K562 (cell line): ENCODE data around the gene SNAI1. TPM values are rescaled to one million over a fixed set of nuclear protein-coding genes. Genes with fewer than 3 reads are reported as not detected.

Experiments used
- CEBPB ChIP-seq: fragments of 450-650 bp; IDR thresholded peaks from 2 replicates; pipeline ENCODE4 v1.6.1; 2016; ENCODE audit warnings: missing genetic modification characterization, missing compliant biosample characterization
- HOXB6 ChIP-seq: fragments of 250-450 bp; sonication (Bioruptor Pico); IDR thresholded peaks from 2 replicates; pipeline ENCODE4 v1.5.1; 2022; ENCODE audit warnings: mild to moderate bottlenecking, borderline replicate concordance
- IRF9 ChIP-seq: fragments of 450-650 bp; IDR thresholded peaks from 2 replicates; pipeline ENCODE4 v1.6.1; 2016; ENCODE audit warnings: missing biosample characterization, missing genetic modification characterization
- MAZ ChIP-seq, 2 experiments: fragments of 450-650 bp in 1 of 2; sonication (generic) in 1 of 2; formaldehyde crosslinking; IDR thresholded peaks in 1 of 2; conservative IDR thresholded peaks in 1 of 2; 2 replicates each; pipeline versions ENCODE4 v1.4.0 to v1.5.0; 2020; ENCODE audit warnings: mild to moderate bottlenecking in 1 of 2, missing genetic modification reagents in 1 of 2
- NR2C1 ChIP-seq, 2 experiments: fragments of 450-650 bp; IDR thresholded peaks; 2 replicates each; pipeline ENCODE4 v1.6.1; 2017; ENCODE audit warnings: mild to moderate bottlenecking in 2 of 2, antibody characterized with exemption in 1 of 2, inconsistent platforms in 1 of 2, missing compliant biosample characterization in 1 of 2, missing genetic modification characterization in 1 of 2
- NR2F6 ChIP-seq: fragments of 450-650 bp; formaldehyde crosslinking; IDR thresholded peaks from 2 replicates; pipeline ENCODE4 v1.4.0; 2020; ENCODE audit warnings: mild to moderate bottlenecking
- RBM14 ChIP-seq: fragments of 200-400 bp; formaldehyde crosslinking; IDR thresholded peaks from 2 replicates; pipeline ENCODE4 v1.6.1; 2018; ENCODE audit warnings: low read depth, mild to moderate bottlenecking, low read length, moderate library complexity, borderline replicate concordance; ENCODE audit not compliant: insufficient read depth
- SIRT6 ChIP-seq: IDR thresholded peaks from one replicate; pipeline ENCODE4 v1.6.1; 2012; ENCODE audit warnings: low read depth, mild to moderate bottlenecking, control low read depth, inconsistent platforms, low read length, moderate library complexity
- TAL1 ChIP-seq: fragments of 450-650 bp; IDR thresholded peaks from 2 replicates; pipeline ENCODE4 v1.6.1; 2016; ENCODE audit warnings: mild to moderate bottlenecking
- TARDBP ChIP-seq: fragments of 450-650 bp; IDR thresholded peaks from 2 replicates; pipeline ENCODE4 v1.6.1; 2016
- ZBED1 ChIP-seq: IDR thresholded peaks from 2 replicates; pipeline ENCODE4 v1.6.1; 2014
- ZNF121 ChIP-seq: sonication (generic); formaldehyde crosslinking; conservative IDR thresholded peaks from 2 replicates; pipeline ENCODE4 v1.8.0; 2022; ENCODE audit warnings: missing genetic modification reagents
- ZNF316 ChIP-seq: fragments of 450-650 bp; IDR thresholded peaks from 2 replicates; pipeline ENCODE4 v1.6.1; 2016
- ZNF324 ChIP-seq: fragments of 250-450 bp; sonication (Bioruptor Pico); IDR thresholded peaks from 2 replicates; pipeline ENCODE4 v1.4.0; 2020; ENCODE audit warnings: mild to moderate bottlenecking
- ZNF354B ChIP-seq: fragments of 250-450 bp; sonication (Bioruptor Pico); IDR thresholded peaks from 2 replicates; pipeline ENCODE4 v1.4.0; 2020
- polyA plus RNA-seq, 8 experiments: library from polyadenylated mRNA; depleted of rRNA in 4 of 8; stranded (reverse) in 5 of 8; unstranded in 3 of 8; fragments of >200 nt; fragmentation: Nextera tagmentation in 2 of 8; fragmentation: Illumina TruSeq in 1 of 8; extraction: Ambion mirVana in 2 of 8; extraction: Trizol in 1 of 8; gene quantifications; 2 replicates each; pipeline versions ENCODE4 v1.2.1 to v1.2.3, GENCODE V29; 2011 to 2014; ENCODE audit warnings: inconsistent platforms in 1 of 8, missing spikeins in 1 of 8
- total RNA-seq, 7 experiments: library from RNA; depleted of rRNA in 6 of 7; stranded (reverse); fragments of >200 nt in 6 of 7; fragmentation: Illumina TruSeq in 2 of 7; extraction: Trizol in 2 of 7; gene quantifications; 2 replicates each; pipeline versions ENCODE4 v1.2.1 to v1.2.3, GENCODE V29; 2011 to 2021; ENCODE audit warnings: low replicate concordance in 1 of 7
- TF ChIP-seq, protein P1 (sequence below), 2 experiments: fragments of 450-650 bp in 1 of 2; IDR thresholded peaks; 2 replicates each; pipeline ENCODE4 v1.6.1; 2011 to 2017; ENCODE audit warnings: low read depth in 2 of 2, antibody characterized with exemption in 1 of 2, borderline replicate concordance in 1 of 2, low read length in 1 of 2, mild to moderate bottlenecking in 1 of 2, mixed read lengths in 1 of 2; ENCODE audit not compliant: control insufficient read depth in 1 of 2
- TF ChIP-seq, protein P2 (sequence below): fragments of 450-650 bp; formaldehyde crosslinking; IDR thresholded peaks from 2 replicates; pipeline ENCODE4 v1.4.0; 2020; ENCODE audit warnings: mild to moderate bottlenecking, moderate library complexity
- TF ChIP-seq, protein P3 (sequence below): IDR thresholded peaks from 2 replicates; pipeline ENCODE4 v1.6.1; 2014; ENCODE audit warnings: antibody characterized with exemption
- TF ChIP-seq, protein P4 (sequence below): sonication (generic); formaldehyde crosslinking; IDR thresholded peaks from 2 replicates; pipeline ENCODE4 v1.8.1; 2023; ENCODE audit warnings: mild to moderate bottlenecking, missing genetic modification reagents, moderate library complexity

SNAI1 gene
- total and polyA plus RNA-seq, 9 of the 15 experiments (the other 6 are each of a cell fraction or from before 2014, with no cell fraction given), result 0.32 to 11.6 (median 2.0) TPM

GRCh38 chr20:49989234-49990065, 6.7 kb downstream of the SNAI1 start (continued):
- TF ChIP-seq, protein P1, sequence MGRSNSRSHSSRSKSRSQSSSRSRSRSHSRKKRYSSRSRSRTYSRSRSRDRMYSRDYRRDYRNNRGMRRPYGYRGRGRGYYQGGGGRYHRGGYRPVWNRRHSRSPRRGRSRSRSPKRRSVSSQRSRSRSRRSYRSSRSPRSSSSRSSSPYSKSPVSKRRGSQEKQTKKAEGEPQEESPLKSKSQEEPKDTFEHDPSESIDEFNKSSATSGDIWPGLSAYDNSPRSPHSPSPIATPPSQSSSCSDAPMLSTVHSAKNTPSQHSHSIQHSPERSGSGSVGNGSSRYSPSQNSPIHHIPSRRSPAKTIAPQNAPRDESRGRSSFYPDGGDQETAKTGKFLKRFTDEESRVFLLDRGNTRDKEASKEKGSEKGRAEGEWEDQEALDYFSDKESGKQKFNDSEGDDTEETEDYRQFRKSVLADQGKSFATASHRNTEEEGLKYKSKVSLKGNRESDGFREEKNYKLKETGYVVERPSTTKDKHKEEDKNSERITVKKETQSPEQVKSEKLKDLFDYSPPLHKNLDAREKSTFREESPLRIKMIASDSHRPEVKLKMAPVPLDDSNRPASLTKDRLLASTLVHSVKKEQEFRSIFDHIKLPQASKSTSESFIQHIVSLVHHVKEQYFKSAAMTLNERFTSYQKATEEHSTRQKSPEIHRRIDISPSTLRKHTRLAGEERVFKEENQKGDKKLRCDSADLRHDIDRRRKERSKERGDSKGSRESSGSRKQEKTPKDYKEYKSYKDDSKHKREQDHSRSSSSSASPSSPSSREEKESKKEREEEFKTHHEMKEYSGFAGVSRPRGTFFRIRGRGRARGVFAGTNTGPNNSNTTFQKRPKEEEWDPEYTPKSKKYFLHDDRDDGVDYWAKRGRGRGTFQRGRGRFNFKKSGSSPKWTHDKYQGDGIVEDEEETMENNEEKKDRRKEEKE (IDR thresholded peaks at IDR 0.05; ENCODE audit: borderline replicate concordance in 1 of 2, control insufficient read depth in 1 of 2, low read depth in 2 of 2, low read length in 1 of 2), result no peak
- TF ChIP-seq CEBPB (tag), result no peak
- no peak for TF ChIP-seq TAL1
- no peak for TF ChIP-seq ZBED1
- TF ChIP-seq SIRT6, result no peak
- TF ChIP-seq NR2C1 (IDR thresholded peaks at IDR 0.05), result peak; percentile 84
- peak; percentile 91 for TF ChIP-seq NR2C1 (tag; IDR thresholded peaks at IDR 0.05)
- TF ChIP-seq ZNF324 (CRISPR knock-in tag), result no peak
- TF ChIP-seq RBM14, result no peak
- no peak for TF ChIP-seq NR2F6 (CRISPR knock-in tag)
- TF ChIP-seq ZNF354B (CRISPR knock-in tag), result no peak
- TF ChIP-seq, protein P2, sequence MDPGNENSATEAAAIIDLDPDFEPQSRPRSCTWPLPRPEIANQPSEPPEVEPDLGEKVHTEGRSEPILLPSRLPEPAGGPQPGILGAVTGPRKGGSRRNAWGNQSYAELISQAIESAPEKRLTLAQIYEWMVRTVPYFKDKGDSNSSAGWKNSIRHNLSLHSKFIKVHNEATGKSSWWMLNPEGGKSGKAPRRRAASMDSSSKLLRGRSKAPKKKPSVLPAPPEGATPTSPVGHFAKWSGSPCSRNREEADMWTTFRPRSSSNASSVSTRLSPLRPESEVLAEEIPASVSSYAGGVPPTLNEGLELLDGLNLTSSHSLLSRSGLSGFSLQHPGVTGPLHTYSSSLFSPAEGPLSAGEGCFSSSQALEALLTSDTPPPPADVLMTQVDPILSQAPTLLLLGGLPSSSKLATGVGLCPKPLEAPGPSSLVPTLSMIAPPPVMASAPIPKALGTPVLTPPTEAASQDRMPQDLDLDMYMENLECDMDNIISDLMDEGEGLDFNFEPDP (CRISPR knock-in tag), result 0 out of 2 replicates have a peak, but pooled peaks have one; percentile 13
- TF ChIP-seq MAZ (CRISPR knock-in tag; conservative IDR thresholded peaks at IDR 0.05 in 1 of 2, IDR thresholded peaks at IDR 0.05 in 1 of 2), result peak; percentile 40 to 74; a peak in 3 of 4 replicates
- TF ChIP-seq, protein P3, sequence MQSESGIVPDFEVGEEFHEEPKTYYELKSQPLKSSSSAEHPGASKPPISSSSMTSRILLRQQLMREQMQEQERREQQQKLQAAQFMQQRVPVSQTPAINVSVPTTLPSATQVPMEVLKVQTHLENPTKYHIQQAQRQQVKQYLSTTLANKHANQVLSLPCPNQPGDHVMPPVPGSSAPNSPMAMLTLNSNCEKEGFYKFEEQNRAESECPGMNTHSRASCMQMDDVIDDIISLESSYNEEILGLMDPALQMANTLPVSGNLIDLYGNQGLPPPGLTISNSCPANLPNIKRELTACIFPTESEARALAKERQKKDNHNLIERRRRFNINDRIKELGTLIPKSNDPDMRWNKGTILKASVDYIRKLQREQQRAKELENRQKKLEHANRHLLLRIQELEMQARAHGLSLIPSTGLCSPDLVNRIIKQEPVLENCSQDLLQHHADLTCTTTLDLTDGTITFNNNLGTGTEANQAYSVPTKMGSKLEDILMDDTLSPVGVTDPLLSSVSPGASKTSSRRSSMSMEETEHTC, result no peak
- no peak for TF ChIP-seq TARDBP
- TF ChIP-seq ZNF316, result peak; percentile 55
- no peak for TF ChIP-seq HOXB6 (CRISPR knock-in tag)
- no peak for TF ChIP-seq ZNF121
- TF ChIP-seq, protein P4, sequence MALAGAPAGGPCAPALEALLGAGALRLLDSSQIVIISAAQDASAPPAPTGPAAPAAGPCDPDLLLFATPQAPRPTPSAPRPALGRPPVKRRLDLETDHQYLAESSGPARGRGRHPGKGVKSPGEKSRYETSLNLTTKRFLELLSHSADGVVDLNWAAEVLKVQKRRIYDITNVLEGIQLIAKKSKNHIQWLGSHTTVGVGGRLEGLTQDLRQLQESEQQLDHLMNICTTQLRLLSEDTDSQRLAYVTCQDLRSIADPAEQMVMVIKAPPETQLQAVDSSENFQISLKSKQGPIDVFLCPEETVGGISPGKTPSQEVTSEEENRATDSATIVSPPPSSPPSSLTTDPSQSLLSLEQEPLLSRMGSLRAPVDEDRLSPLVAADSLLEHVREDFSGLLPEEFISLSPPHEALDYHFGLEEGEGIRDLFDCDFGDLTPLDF (CRISPR knock-in tag), result no peak
- TF ChIP-seq IRF9 (tag), result no peak
